ENCODE data around the gene GFER.
A peak's percentile ranks its signal among the peaks of the same experiment; 100 is the strongest.
"Not testable (repeated sequence)": the region's sequence is repeated elsewhere in the genome, so short reads cannot be mapped to it uniquely, and the experiment has no call there.

Gene GFER

GRCh38 chr16:2008631-2009163, 24.7 kb downstream of the GFER start:
- DNase-seq: no peak

- no peak for DNase-seq
These were observed 25.2 kb downstream of the GFER start for GRCh38 chr16:2009164-2009711.

- peak; percentile 89 for DNase-seq
These were observed 26.0 kb downstream of the GFER start, which contains the start of gene ZNF598 for GRCh38 chr16:2009791-2010510. TSS of gene ZNF598 (minus strand) at chr16:2009821.

- not testable (repeated sequence) for DNase-seq
These were observed 27.7 kb downstream of the GFER start for GRCh38 chr16:2011726-2012125.

- no peak for DNase-seq
These were observed 29.5 kb downstream of the GFER start for GRCh38 chr16:2013527-2013926.

- no peak for DNase-seq
These were observed 31.3 kb downstream of the GFER start for GRCh38 chr16:2015117-2015946.

GRCh38 chr16:2015947-2016208, 31.9 kb downstream of the GFER start:
- DNase-seq: no peak

GRCh38 chr16:2016407-2016922, 32.5 kb downstream of the GFER start:
- no peak for DNase-seq

GRCh38 chr16:2019518-2019920, 35.5 kb downstream of the GFER start, which contains the start of gene NPW:
TSS of gene NPW (plus strand) at chr16:2019785.
- no peak for DNase-seq

GRCh38 chr16:2019921-2020831, 36.2 kb downstream of the GFER start:
- DNase-seq: peak; percentile 62

GRCh38 chr16:2022723-2023091, 38.7 kb downstream of the GFER start:
- DNase-seq: no peak

GRCh38 chr16:2023092-2024031, 39.4 kb downstream of the GFER start:
- DNase-seq: peak; percentile 98

- no peak for DNase-seq
These were observed 40.0 kb downstream of the GFER start for GRCh38 chr16:2024032-2024420.

GRCh38 chr16:2025251-2025650, 41.3 kb downstream of the GFER start:
- no peak for DNase-seq

- no peak for DNase-seq
These were observed 42.0 kb downstream of the GFER start for GRCh38 chr16:2025878-2026460.

GRCh38 chr16:2026461-2027023, 42.5 kb downstream of the GFER start, which contains the start of gene NHERF2:
TSS of gene NHERF2 (plus strand) at chr16:2026902. CDS start at chr16:2027006, 104 bp downstream.
- no peak for DNase-seq

GRCh38 chr16:2027024-2028010, 43.3 kb downstream of the GFER start:
- DNase-seq: peak; percentile 58

GRCh38 chr16:2028146-2028545, 44.2 kb downstream of the GFER start:
- DNase-seq: peak; percentile 30

- no peak for DNase-seq
These were observed 44.7 kb downstream of the GFER start for GRCh38 chr16:2028620-2029220.
